Measurements from ENCODE around the gene BABAM2. TPM values are rescaled to one million over a fixed set of nuclear protein-coding genes. Genes with fewer than 3 reads are reported as not detected.

Gene BABAM2
- total and polyA plus RNA-seq, 2 of the 4 experiments (the other 2 are of a cell fraction) = 20.9 to 23.1 TPM

DNA sequence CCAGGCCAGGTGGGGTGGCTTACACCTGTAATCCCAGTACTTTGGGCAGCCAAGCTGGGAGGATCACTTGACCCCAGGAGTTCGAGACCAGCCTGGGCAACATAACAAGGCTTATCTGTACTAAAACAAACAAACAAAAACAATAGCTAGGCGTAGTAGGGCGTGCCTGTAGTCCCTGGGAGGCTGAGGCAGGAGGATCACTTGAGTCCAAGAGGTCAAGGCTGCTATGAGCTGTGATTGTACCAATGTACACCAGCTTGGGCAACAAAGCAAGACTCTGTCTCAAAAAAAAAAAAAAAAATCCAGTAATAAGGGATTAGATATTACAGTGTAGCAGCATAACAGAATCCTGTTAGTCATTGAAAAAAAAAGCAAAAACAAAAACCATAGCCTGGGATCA is 279.0 kb downstream of the BABAM2 start:
- Histone ChIP-seq H3K14ac (replicated peaks; ENCODE audit: low read depth, low read length) (0 out of 2 replicates have a peak overlapping the region, but pooled peaks have one; percentile 29), H2AK9ac (replicated peaks; ENCODE audit: low read depth, low read length, poor library complexity) (no peak overlapping the region), H4K8ac (ENCODE audit: low read depth in 2 of 2, low read length in 2 of 2) (peak overlapping the region in 1 of 2 experiments; percentile 61; a peak in 1 of 4 replicates), H3K79me1 (ENCODE audit: low read depth in 1 of 2, low read length in 2 of 2) (peaks cover 0 to 9% of the 10 kb centered on the region in 2 experiments; a peak in 2 of 4 replicates), H3K9me1 (ENCODE audit: insufficient read depth, low read length) (peaks cover 4% of the 10 kb centered on the region), H2BK5ac (ENCODE audit: low read depth, low read length, poor library complexity, severe bottlenecking) (no peak overlapping the region), H2AFZ (replicated peaks; ENCODE audit: low read length, poor library complexity) (no peak overlapping the region), H2BK15ac (ENCODE audit: low read depth, low read length) (no peak overlapping the region), H2BK120ac (ENCODE audit: low read depth, low read length) (peak overlapping the region; percentile 33; the same call in 1 of the 2 replicates), H4K5ac (ENCODE audit: low read depth, low read length) (no peak overlapping the region), H3K56ac (ENCODE audit: extremely low read depth, insufficient read depth, low read length) (no peak overlapping the region), H3K23ac (ENCODE audit: low read depth, low read length) (no peak overlapping the region), H3K27ac (ENCODE audit: insufficient read depth, low read length) (no peak overlapping the region), H3K4ac (ENCODE audit: low read depth, low read length) (peak overlapping the region; percentile 34; the same call in 1 of the 2 replicates), H2BK20ac (ENCODE audit: low read depth, low read length) (0 out of 2 replicates have a peak overlapping the region, but pooled peaks have one; percentile 22), H4K91ac (ENCODE audit: insufficient read depth, low read depth, low read length) (no peak overlapping the region), H4K20me1 (ENCODE audit: insufficient read depth, low read length) (no peaks in the 10 kb centered on the region), H3K27me3 (ENCODE audit: control insufficient read depth, insufficient read depth, low read length) (no peaks in the 10 kb centered on the region), H3K36me3 (ENCODE audit: control insufficient read depth, insufficient read depth, low read length) (no peaks in the 10 kb centered on the region), H3K9ac (ENCODE audit: low read depth, low read length) (no peak overlapping the region), H3K4me1 (ENCODE audit: control insufficient read depth, insufficient read depth, low read length) (peaks cover 17% of the 10 kb centered on the region), H2AK5ac (ENCODE audit: low read depth, low read length) (peak overlapping the region; percentile 56; the same call in 1 of the 2 replicates), H3K4me3 (ENCODE audit: insufficient read depth, low read depth, low read length) (no peak overlapping the region), H3K4me2 (ENCODE audit: low read depth, low read length) (no peak overlapping the region), H3K18ac (ENCODE audit: low read depth, low read length) (no peak overlapping the region), H3K9me3 (ENCODE audit: control insufficient read depth, insufficient read depth, low read length) (no peaks in the 10 kb centered on the region)
- no peak for DNase-seq
- no peak for ATAC-seq (ENCODE audit: low read depth)
- ChIA-PET CTCF (interaction anchor here (0.6 kb wide), 1 partner anchor 55 kb away, joined by 3 read pairs; no protein-coding TSS in a partner anchor), POLR2A (ENCODE audit: unreplicated experiment) (no interaction called here)
- in situ Hi-C loops (cut with MboI; ENCODE audit: low sequenced_read_pairs) (no loop called here), intact Hi-C loops (cut with micrococcal nuclease) (loop anchor here (10.0 kb wide), 1 partner anchor 225 kb away; the partner anchor contains the start of gene FOSL2), dilution Hi-C loops (cut with HindIII; ENCODE audit: low sequenced_read_pairs, unreplicated experiment) (no loop called here)
- no TSS peak for BruUV-seq (replicated peaks)
- no peak for TF ChIP-seq BHLHE40 (IDR thresholded peaks at IDR 0.05; ENCODE audit: low read depth, low read length)
- no peak for TF ChIP-seq POLR2A (IDR thresholded peaks at IDR 0.05; ENCODE audit: low read depth, low read length)
- WGBS, 2 experiments (ENCODE audit: extremely low coverage in 2 of 2, insufficient read length in 1 of 2) = no CpG with 5 or more reads among the region's 3 CpGs
